ENCODE measurements around the gene ORC1.
A peak's percentile ranks its signal among the peaks of the same experiment; 100 is the strongest.

The ORC1 gene

GRCh38 chr1:52404116-52404974 is at the start of gene ORC1, which contains the start of gene PRPF38A:
Gene ORC1, minus strand, starts transcription at chr1:52404423. Its CDS starts 2,200 bp downstream, at chr1:52402223.
Gene PRPF38A, plus strand, starts transcription at chr1:52404602. Its CDS starts 148 bp downstream, at chr1:52404750.
- Histone ChIP-seq H3K36me3 (ENCODE audit: control insufficient read depth, insufficient read depth, low read length, severe bottlenecking) (peaks cover 17% of the 10 kb centered on the region), H3K4me3 (ENCODE audit: low read length) (peak within 1 kb of the TSS; percentile 99), H3K4me1 (ENCODE audit: control insufficient read depth, insufficient read depth, low read length) (peaks cover 9% of the 10 kb centered on the region), H3K27me3 (replicated peaks; ENCODE audit: control insufficient read depth, insufficient read depth, low read length) (no peaks in the 10 kb centered on the region), H3K9me3 (ENCODE audit: control insufficient read depth, low read length) (no peaks in the 10 kb centered on the region), H3K9ac (ENCODE audit: low read length) (peak within 1 kb of the TSS; percentile 96)
- peak; percentile 100 for DNase-seq (ENCODE audit: low read depth)

DNA sequence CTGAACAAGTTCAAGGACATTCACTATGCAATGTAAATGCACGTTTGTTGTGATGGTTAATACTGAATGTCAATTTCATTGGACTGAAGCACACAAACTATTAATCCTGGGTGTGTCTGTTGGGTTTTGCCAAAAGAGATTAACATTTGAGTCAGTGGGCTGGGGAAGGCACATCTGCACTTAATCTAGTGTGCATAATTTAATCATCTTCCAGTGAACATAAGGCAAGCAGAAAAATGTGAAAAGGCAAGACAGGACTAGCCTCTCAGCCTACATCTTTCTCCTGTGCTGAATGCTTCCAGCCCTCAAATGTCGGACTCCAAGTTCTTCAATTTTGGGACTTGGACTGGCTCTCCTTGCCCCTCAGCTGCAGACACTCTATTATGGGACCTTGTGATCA is 40.2 kb upstream of the ORC1 start:
- Histone ChIP-seq H3K4me1 (ENCODE audit: control insufficient read depth, insufficient read depth, low read length) (no peaks in the 10 kb centered on the region), H3K9ac (ENCODE audit: low read length) (no peak overlapping the region), H3K4me3 (ENCODE audit: low read length) (no peak overlapping the region), H3K36me3 (ENCODE audit: control insufficient read depth, insufficient read depth, low read length, severe bottlenecking) (peaks cover 57% of the 10 kb centered on the region), H3K27me3 (replicated peaks; ENCODE audit: control insufficient read depth, insufficient read depth, low read length) (no peaks in the 10 kb centered on the region), H3K9me3 (ENCODE audit: control insufficient read depth, low read length) (no peaks in the 10 kb centered on the region)
- peak; percentile 34 for DNase-seq (ENCODE audit: low read depth)

DNA sequence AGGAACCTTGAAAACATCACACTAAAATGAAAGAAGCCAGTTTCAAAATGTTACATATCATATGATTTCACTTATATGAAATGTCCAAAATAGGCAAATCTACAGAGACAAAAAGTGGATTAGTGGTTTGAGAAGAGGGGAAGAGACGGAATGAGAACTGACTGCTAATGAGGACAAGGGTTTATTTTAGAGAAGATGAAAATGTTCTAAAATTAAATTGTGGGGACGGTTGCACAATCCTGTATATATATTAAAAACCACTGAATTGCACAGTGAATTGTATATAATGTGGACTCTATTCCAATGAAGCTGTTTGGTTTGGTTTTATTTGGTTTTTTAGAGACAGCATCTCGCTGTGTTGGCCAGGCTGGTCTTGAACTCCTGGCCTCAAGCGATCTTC is 35.8 kb upstream of the ORC1 start:
- Histone ChIP-seq H3K9me3 (ENCODE audit: control insufficient read depth, low read length) (no peaks in the 10 kb centered on the region), H3K36me3 (ENCODE audit: control insufficient read depth, insufficient read depth, low read length, severe bottlenecking) (peaks cover 56% of the 10 kb centered on the region), H3K27me3 (replicated peaks; ENCODE audit: control insufficient read depth, insufficient read depth, low read length) (no peaks in the 10 kb centered on the region), H3K4me1 (ENCODE audit: control insufficient read depth, insufficient read depth, low read length) (no peaks in the 10 kb centered on the region), H3K9ac (ENCODE audit: low read length) (no peak overlapping the region), H3K4me3 (ENCODE audit: low read length) (no peak overlapping the region)
- DNase-seq (ENCODE audit: low read depth) = no peak

DNA sequence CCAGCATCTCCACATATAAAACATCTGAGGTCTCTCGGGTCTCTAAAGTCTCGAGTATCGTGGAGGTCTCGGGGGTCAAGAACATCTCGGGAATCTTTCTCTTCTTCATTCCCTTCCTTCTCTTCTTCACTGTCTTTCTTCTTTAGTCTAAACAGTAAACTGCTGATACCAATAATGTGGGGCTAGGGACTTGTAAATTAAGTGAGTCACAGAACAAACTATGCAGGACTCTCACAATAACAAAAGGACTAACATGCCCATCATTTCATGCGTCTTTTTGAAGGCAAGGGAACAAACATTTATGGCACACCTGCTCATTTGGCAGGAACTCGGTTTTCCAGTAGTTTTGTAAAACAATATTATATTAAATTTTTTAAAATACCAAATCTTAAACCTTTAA is 32.6 kb upstream of the ORC1 start:
- no peak for DNase-seq (ENCODE audit: low read depth)

GRCh38 chr1:52435650-52436049 is 31.4 kb upstream of the ORC1 start:
- Histone ChIP-seq H3K4me3 (ENCODE audit: low read length) (no peak overlapping the region), H3K9ac (ENCODE audit: low read length) (no peak overlapping the region), H3K27me3 (replicated peaks; ENCODE audit: control insufficient read depth, insufficient read depth, low read length) (no peaks in the 10 kb centered on the region), H3K4me1 (ENCODE audit: control insufficient read depth, insufficient read depth, low read length) (no peaks in the 10 kb centered on the region), H3K36me3 (ENCODE audit: control insufficient read depth, insufficient read depth, low read length, severe bottlenecking) (peaks cover 65% of the 10 kb centered on the region), H3K9me3 (ENCODE audit: control insufficient read depth, low read length) (no peaks in the 10 kb centered on the region)
- DNase-seq (ENCODE audit: low read depth) = no peak

More for the DNA sequence above, 32.6 kb upstream of the ORC1 start:
- H3K9ac ChIP-seq (ENCODE audit: low read length) = no peak overlapping the region
- no peaks in the 10 kb centered on the region for H3K9me3 ChIP-seq (ENCODE audit: control insufficient read depth, low read length)
- no peaks in the 10 kb centered on the region for H3K4me1 ChIP-seq (ENCODE audit: control insufficient read depth, insufficient read depth, low read length)
- peaks cover 61% of the 10 kb centered on the region for H3K36me3 ChIP-seq (ENCODE audit: control insufficient read depth, insufficient read depth, low read length, severe bottlenecking)
- H3K27me3 ChIP-seq (replicated peaks; ENCODE audit: control insufficient read depth, insufficient read depth, low read length) = no peaks in the 10 kb centered on the region
- H3K4me3 ChIP-seq (ENCODE audit: low read length) = no peak overlapping the region

- DNase-seq (ENCODE audit: low read depth) = no peak
- no peaks in the 10 kb centered on the region for H3K9me3 ChIP-seq (ENCODE audit: control insufficient read depth, low read length)
- peaks cover 64% of the 10 kb centered on the region for H3K36me3 ChIP-seq (ENCODE audit: control insufficient read depth, insufficient read depth, low read length, severe bottlenecking)
- no peaks in the 10 kb centered on the region for H3K27me3 ChIP-seq (replicated peaks; ENCODE audit: control insufficient read depth, insufficient read depth, low read length)
- H3K9ac ChIP-seq (ENCODE audit: low read length) = no peak overlapping the region
- H3K4me3 ChIP-seq (ENCODE audit: low read length) = no peak overlapping the region
- no peaks in the 10 kb centered on the region for H3K4me1 ChIP-seq (ENCODE audit: control insufficient read depth, insufficient read depth, low read length)
These were observed 31.0 kb upstream of the ORC1 start for GRCh38 chr1:52435211-52435610.

- peaks cover 55% of the 10 kb centered on the region for H3K36me3 ChIP-seq (ENCODE audit: control insufficient read depth, insufficient read depth, low read length, severe bottlenecking)
- no peak for DNase-seq (ENCODE audit: low read depth)
- no peaks in the 10 kb centered on the region for H3K9me3 ChIP-seq (ENCODE audit: control insufficient read depth, low read length)
These were observed 28.6 kb upstream of the ORC1 start for GRCh38 chr1:52432807-52433206.

DNA sequence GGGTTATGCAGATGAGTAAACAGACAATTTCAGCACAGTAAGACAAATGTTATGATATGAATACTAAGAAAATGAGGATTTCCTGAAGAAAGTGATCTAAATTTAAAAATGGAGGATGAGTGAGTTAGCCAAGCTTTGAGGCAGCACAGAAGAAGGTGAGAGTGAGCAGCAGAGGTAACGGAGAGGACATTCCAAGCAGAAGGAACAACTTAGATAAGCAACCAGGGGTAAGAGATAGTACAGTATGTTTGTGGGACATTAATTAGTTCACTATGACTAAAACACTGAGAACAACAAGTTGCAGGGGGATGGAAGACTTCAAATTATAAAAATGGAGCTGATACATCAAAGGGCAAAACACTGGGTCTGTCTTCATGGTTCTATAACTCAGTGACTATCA is 22.9 kb upstream of the ORC1 start:
- Histone ChIP-seq H3K36me3 (ENCODE audit: control insufficient read depth, insufficient read depth, low read length, severe bottlenecking) (peaks cover 62% of the 10 kb centered on the region), H3K9ac (ENCODE audit: low read length) (no peak overlapping the region), H3K4me3 (ENCODE audit: low read length) (no peak overlapping the region), H3K27me3 (replicated peaks; ENCODE audit: control insufficient read depth, insufficient read depth, low read length) (no peaks in the 10 kb centered on the region), H3K4me1 (ENCODE audit: control insufficient read depth, insufficient read depth, low read length) (no peaks in the 10 kb centered on the region), H3K9me3 (ENCODE audit: control insufficient read depth, low read length) (no peaks in the 10 kb centered on the region)
- no peak for DNase-seq (ENCODE audit: low read depth)

More at GRCh38 chr1:52432807-52433206, 28.6 kb upstream of the ORC1 start:
- Histone ChIP-seq H3K4me1 (ENCODE audit: control insufficient read depth, insufficient read depth, low read length) (no peaks in the 10 kb centered on the region), H3K27me3 (replicated peaks; ENCODE audit: control insufficient read depth, insufficient read depth, low read length) (no peaks in the 10 kb centered on the region), H3K9ac (ENCODE audit: low read length) (no peak overlapping the region), H3K4me3 (ENCODE audit: low read length) (no peak overlapping the region)

DNA sequence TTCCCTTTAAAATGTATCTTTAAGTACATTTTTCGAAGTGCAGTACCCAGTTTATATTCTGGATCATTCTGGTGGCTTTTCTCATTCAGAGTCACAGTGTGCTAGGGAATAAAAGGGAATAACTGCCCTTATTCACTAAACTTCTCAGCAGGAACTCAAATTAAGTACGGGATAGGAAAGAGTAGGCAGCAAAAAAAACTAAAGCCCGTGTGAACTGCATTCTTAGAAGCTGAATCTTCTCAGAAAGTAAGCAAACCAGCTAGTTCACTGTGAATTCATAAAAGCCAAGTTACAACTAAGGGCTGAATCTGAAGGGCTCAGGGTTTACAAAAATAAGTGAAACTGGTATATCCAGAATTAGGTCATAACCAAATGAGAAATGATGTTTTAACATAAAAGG is 22.1 kb upstream of the ORC1 start:
- no peak overlapping the region for H3K4me3 ChIP-seq (ENCODE audit: low read length)
- DNase-seq (ENCODE audit: low read depth) = peak; percentile 68
- no peaks in the 10 kb centered on the region for H3K4me1 ChIP-seq (ENCODE audit: control insufficient read depth, insufficient read depth, low read length)
- peaks cover 62% of the 10 kb centered on the region for H3K36me3 ChIP-seq (ENCODE audit: control insufficient read depth, insufficient read depth, low read length, severe bottlenecking)
- no peak overlapping the region for H3K9ac ChIP-seq (ENCODE audit: low read length)
- H3K27me3 ChIP-seq (replicated peaks; ENCODE audit: control insufficient read depth, insufficient read depth, low read length) = no peaks in the 10 kb centered on the region
- H3K9me3 ChIP-seq (ENCODE audit: control insufficient read depth, low read length) = no peaks in the 10 kb centered on the region

DNA sequence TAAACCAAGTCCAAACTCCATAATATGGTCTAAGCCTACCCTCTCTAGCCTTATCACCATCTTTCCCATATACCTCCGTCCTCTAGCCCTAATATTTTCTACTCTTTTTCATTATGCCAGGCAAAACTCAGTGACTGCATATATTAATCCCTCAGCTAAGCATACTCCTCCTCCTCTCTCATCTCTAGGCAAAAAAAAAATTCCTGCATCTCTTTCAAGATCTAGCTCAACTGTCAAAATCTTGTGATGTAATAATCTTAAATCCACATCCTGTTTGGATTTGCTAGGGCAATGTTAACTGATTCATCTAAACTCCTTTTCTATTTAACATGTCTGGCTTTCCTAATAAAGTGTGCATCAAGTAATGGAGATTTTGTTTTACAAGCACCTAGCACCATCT is 20.6 kb upstream of the ORC1 start:
- no peak for DNase-seq (ENCODE audit: low read depth)
- Histone ChIP-seq H3K4me1 (ENCODE audit: control insufficient read depth, insufficient read depth, low read length) (no peaks in the 10 kb centered on the region), H3K36me3 (ENCODE audit: control insufficient read depth, insufficient read depth, low read length, severe bottlenecking) (peaks cover 63% of the 10 kb centered on the region), H3K9me3 (ENCODE audit: control insufficient read depth, low read length) (no peaks in the 10 kb centered on the region), H3K4me3 (ENCODE audit: low read length) (no peak overlapping the region), H3K27me3 (replicated peaks; ENCODE audit: control insufficient read depth, insufficient read depth, low read length) (no peaks in the 10 kb centered on the region), H3K9ac (ENCODE audit: low read length) (no peak overlapping the region)

DNA sequence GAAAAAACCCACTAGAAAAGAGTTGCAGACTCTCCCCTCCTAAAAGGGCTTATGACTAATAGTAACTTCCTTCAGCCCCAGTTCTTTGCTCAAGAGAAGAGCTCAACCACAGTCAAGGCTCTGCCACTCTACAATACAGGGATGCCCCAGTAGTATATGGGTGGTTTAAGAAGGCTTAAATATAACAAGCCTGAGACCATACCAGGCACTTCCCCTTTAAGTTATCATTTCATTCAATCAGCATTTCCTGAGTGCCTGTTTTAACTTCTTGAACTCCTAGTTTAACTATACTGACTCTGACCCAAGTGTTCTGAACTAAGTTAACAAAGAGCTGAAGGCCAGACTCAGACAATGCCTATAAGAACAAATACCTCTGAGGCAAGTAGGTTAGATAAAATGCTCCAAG is 20.0 kb upstream of the ORC1 start:
- Histone ChIP-seq H3K9ac (ENCODE audit: low read length) (no peak overlapping the region), H3K36me3 (ENCODE audit: control insufficient read depth, insufficient read depth, low read length, severe bottlenecking) (peaks cover 65% of the 10 kb centered on the region), H3K4me3 (ENCODE audit: low read length) (no peak overlapping the region), H3K4me1 (ENCODE audit: control insufficient read depth, insufficient read depth, low read length) (no peaks in the 10 kb centered on the region), H3K9me3 (ENCODE audit: control insufficient read depth, low read length) (no peaks in the 10 kb centered on the region), H3K27me3 (replicated peaks; ENCODE audit: control insufficient read depth, insufficient read depth, low read length) (no peaks in the 10 kb centered on the region)
- DNase-seq (ENCODE audit: low read depth) = no peak
